Prostate gland (tissue), 2 donors: ENCODE data around the gene BMPER.

Source experiments
- POLR2A ChIP-seq: fragments of 450-650 bp; IDR thresholded peaks from one replicate; pipeline ENCODE4 v1.6.1; 2016; ENCODE audit warnings: antibody characterized with exemption, mild to moderate bottlenecking
- POLR2AphosphoS5 ChIP-seq: sonication (generic); formaldehyde crosslinking; IDR thresholded peaks from one replicate; pipeline ENCODE4 v1.6.1; 2017; ENCODE audit warnings: antibody characterized with exemption
- TF ChIP-seq, protein P1 (sequence below), 4 experiments: fragments of 200-600 bp in 2 of 4; fragments of 450-650 bp in 2 of 4; sonication (generic) in 2 of 4; IDR thresholded peaks; 1 replicate in 3 of 4; 2 replicates in 1 of 4; pipeline ENCODE4 v1.5.1; 2016 to 2019; ENCODE audit warnings: antibody characterized with exemption in 4 of 4, mild to moderate bottlenecking in 2 of 4, moderate library complexity in 2 of 4

DNA sequence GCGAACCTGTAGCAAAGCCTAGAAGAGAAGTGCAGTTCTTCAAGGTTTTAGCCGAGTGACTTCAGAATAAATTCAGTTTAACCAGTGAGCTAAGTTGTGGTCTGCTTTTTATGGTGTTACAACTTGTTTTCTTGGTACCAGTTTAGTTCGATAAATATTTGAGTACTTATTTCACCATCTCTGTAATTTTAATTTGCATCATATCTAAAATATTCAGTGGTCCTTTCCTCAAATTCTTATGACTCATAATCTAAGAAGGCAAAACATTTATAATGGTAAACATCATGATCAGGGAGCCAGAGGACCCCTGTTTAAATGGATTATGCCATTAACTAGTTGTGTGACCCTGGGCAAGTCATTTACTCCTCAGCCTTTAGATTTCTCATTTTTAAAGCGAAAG lies 4.1 kb upstream of the BMPER start:
- TF ChIP-seq POLR2A = no peak
- TF ChIP-seq, protein P1, sequence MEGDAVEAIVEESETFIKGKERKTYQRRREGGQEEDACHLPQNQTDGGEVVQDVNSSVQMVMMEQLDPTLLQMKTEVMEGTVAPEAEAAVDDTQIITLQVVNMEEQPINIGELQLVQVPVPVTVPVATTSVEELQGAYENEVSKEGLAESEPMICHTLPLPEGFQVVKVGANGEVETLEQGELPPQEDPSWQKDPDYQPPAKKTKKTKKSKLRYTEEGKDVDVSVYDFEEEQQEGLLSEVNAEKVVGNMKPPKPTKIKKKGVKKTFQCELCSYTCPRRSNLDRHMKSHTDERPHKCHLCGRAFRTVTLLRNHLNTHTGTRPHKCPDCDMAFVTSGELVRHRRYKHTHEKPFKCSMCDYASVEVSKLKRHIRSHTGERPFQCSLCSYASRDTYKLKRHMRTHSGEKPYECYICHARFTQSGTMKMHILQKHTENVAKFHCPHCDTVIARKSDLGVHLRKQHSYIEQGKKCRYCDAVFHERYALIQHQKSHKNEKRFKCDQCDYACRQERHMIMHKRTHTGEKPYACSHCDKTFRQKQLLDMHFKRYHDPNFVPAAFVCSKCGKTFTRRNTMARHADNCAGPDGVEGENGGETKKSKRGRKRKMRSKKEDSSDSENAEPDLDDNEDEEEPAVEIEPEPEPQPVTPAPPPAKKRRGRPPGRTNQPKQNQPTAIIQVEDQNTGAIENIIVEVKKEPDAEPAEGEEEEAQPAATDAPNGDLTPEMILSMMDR (IDR thresholded peaks at IDR 0.05) = no peak
- TF ChIP-seq POLR2AphosphoS5 = no peak
